GM12878 (cell line): Measurements from ENCODE around the gene SMCO1. TPM values are rescaled to one million over a fixed set of nuclear protein-coding genes. Genes with fewer than 3 reads are reported as not detected.

Source experiments
- ATAC-seq: fragments of 200-7000 bp; cut with Tn5 transposase; 3 replicates; pipeline ENCODE4 v1.9.1; 2020; ENCODE audit warnings: mild to moderate bottlenecking, moderate library complexity
- BruUV-seq: library from RNA; stranded (reverse); fragments of 400-500 nt; replicated peaks from 2 replicates; lab custom pipeline; 2021; lab: Mats Ljungman, UMichigan
- CTCF ChIA-PET: fragments of 300-600 bp; sonication (Branson Sonifier 250); formaldehyde crosslinking; extraction: SDS; loops from one replicate; lab custom pipeline; 2021; ENCODE audit warnings: inconsistent platforms; lab: Yijun Ruan, JAX
- POLR2A ChIA-PET: fragments of 350-600 bp; formaldehyde crosslinking; extraction: SDS; loops from one replicate; lab custom pipeline; 2021; ENCODE audit warnings: inconsistent platforms; lab: Charles Lee
- RAD21 ChIA-PET: fragments of 300-600 bp; sonication (Branson Sonifier 250); formaldehyde crosslinking; loops from one replicate; lab custom pipeline; 2023; ENCODE audit warnings: antibody characterized with exemption; ENCODE audit not compliant: unreplicated experiment; lab: Charles Lee
- SMC1A ChIA-PET: fragments of 300-600 bp; sonication (Branson Sonifier 250); formaldehyde crosslinking; loops from one replicate; lab custom pipeline; 2023; ENCODE audit not compliant: unreplicated experiment, uncharacterized antibody; lab: Charles Lee
- DNase-seq: peaks from one replicate; pipeline ENCODE4 v3.0.0-alpha.2; 2011; ENCODE audit warnings: low read depth, low spot score
- FAIRE-seq: peaks from 3 replicates; lab custom pipeline; 2011; peaks lifted over from hg19 to GRCh38; lab: Jason Lieb, UNC
- H2AFZ ChIP-seq: 2 replicates; pipeline ENCODE4 v1.6.0; 2011; ENCODE audit warnings: low read depth, low read length, control low read depth; ENCODE audit not compliant: control insufficient read depth
- H3K27ac ChIP-seq: 2 replicates; pipeline ENCODE4 v1.5.1; 2011; ENCODE audit warnings: control low read depth; ENCODE audit not compliant: control insufficient read depth, insufficient read depth
- H3K27me3 ChIP-seq, 2 experiments: replicated peaks in 1 of 2; 2 replicates each; pipeline versions ENCODE4 v1.6.0 to v1.6.1; 2011; ENCODE audit warnings: low read length in 1 of 2; ENCODE audit not compliant: control insufficient read depth in 2 of 2, insufficient read depth in 2 of 2
- H3K36me3 ChIP-seq, 2 experiments: 2 replicates each; pipeline ENCODE4 v1.5.1; 2011; ENCODE audit warnings: low read length in 1 of 2; ENCODE audit not compliant: control insufficient read depth in 2 of 2, insufficient read depth in 2 of 2
- H3K4me1 ChIP-seq: 2 replicates; pipeline ENCODE4 v1.6.1; 2011; ENCODE audit warnings: mild to moderate bottlenecking, low read length, moderate library complexity, mixed read lengths; ENCODE audit not compliant: control insufficient read depth, insufficient read depth
- H3K4me2 ChIP-seq: 2 replicates; pipeline ENCODE4 v1.6.0; 2011; ENCODE audit warnings: control low read depth; ENCODE audit not compliant: control insufficient read depth, insufficient read depth
- H3K4me3 ChIP-seq: fragments of 200-600 bp; sonication (generic); 2 replicates; pipeline ENCODE4 v1.5.1; 2016
- H3K79me2 ChIP-seq: 2 replicates; pipeline ENCODE4 v1.6.0; 2011; ENCODE audit warnings: low read length; ENCODE audit not compliant: control insufficient read depth, insufficient read depth
- H3K9ac ChIP-seq: 2 replicates; pipeline ENCODE4 v1.8.0; 2011; ENCODE audit warnings: low read length, control low read depth, mixed read lengths; ENCODE audit not compliant: control insufficient read depth, insufficient read depth
- H3K9me3 ChIP-seq: replicated peaks from 3 replicates; pipeline ENCODE4 v1.5.1; 2011; ENCODE audit warnings: mild to moderate bottlenecking, low read length; ENCODE audit not compliant: control insufficient read depth, insufficient read depth
- H4K20me1 ChIP-seq: 2 replicates; pipeline ENCODE4 v1.6.0; 2011; ENCODE audit not compliant: control insufficient read depth, insufficient read depth
- EP300 ChIP-seq, 2 experiments: fragments of 150-350 bp in 1 of 2; IDR thresholded peaks; 2 replicates each; pipeline ENCODE4 v1.6.1; 2011 to 2012; ENCODE audit warnings: low read depth in 2 of 2, low read length in 2 of 2, borderline replicate concordance in 1 of 2, improper control_type of control experiment in 1 of 2, inconsistent platforms in 1 of 2; ENCODE audit not compliant: control insufficient read depth in 1 of 2
- JUND ChIP-seq: IDR thresholded peaks from 2 replicates; pipeline ENCODE4 v1.6.1; 2012; ENCODE audit warnings: low read depth, mild to moderate bottlenecking, low read length, improper control_type of control experiment, moderate library complexity
- MLLT1 ChIP-seq: fragments of 450-650 bp; IDR thresholded peaks from 2 replicates; pipeline ENCODE4 v1.6.1; 2016; ENCODE audit warnings: mild to moderate bottlenecking
- NRF1 ChIP-seq: conservative IDR thresholded peaks from 2 replicates; pipeline ENCODE4 v1.6.1; 2011; ENCODE audit warnings: mild to moderate bottlenecking, low read depth, low read length, improper control_type of control experiment
- REST ChIP-seq: IDR thresholded peaks from 2 replicates; pipeline ENCODE4 v1.6.1; 2012; ENCODE audit warnings: mild to moderate bottlenecking, low read depth, low read length
- SKIL ChIP-seq: fragments of 450-650 bp; IDR thresholded peaks from 2 replicates; pipeline ENCODE4 v1.6.1; 2017; ENCODE audit warnings: mild to moderate bottlenecking, low read depth, inconsistent platforms; ENCODE audit not compliant: poor library complexity, severe bottlenecking
- SREBF2 ChIP-seq: IDR thresholded peaks from 2 replicates; pipeline ENCODE4 v1.6.1; 2012; ENCODE audit warnings: mild to moderate bottlenecking, low read length
- SUZ12 ChIP-seq: fragments of 200-600 bp; sonication (generic); IDR thresholded peaks from one replicate; pipeline ENCODE4 v1.6.1; 2018; ENCODE audit warnings: antibody characterized with exemption, mild to moderate bottlenecking; ENCODE audit not compliant: unreplicated experiment
- USF1 ChIP-seq: IDR thresholded peaks from 2 replicates; pipeline ENCODE4 v1.6.1; 2011; ENCODE audit warnings: borderline replicate concordance, low read depth, mild to moderate bottlenecking, moderate library complexity, mixed read lengths, low read length; ENCODE audit not compliant: insufficient read depth; ENCODE audit errors: extremely low read length
- ZNF622 ChIP-seq: fragments of 450-650 bp; IDR thresholded peaks from 2 replicates; pipeline ENCODE4 v1.6.1; 2017; ENCODE audit warnings: mild to moderate bottlenecking, inconsistent platforms
- WGBS: methylation state at CpG from one replicate; pipeline ENCODE4 v1.1.6; 2016; ENCODE audit warnings: low lambda C conversion rate; ENCODE audit not compliant: insufficient replicate concordance, insufficient coverage; ENCODE audit errors: missing lambda C conversion rate; 5-methylcytosine and 5-hydroxymethylcytosine counted together
- in situ Hi-C: fragments of 300-500 bp; cut with MboI; formaldehyde crosslinking; loops from 9 replicates; pipeline ENCODE4 v1.14.3; 2018; ENCODE audit warnings: mixed read lengths
- intact Hi-C: fragments of 100-400 bp; cut with micrococcal nuclease; formaldehyde crosslinking; loops from one replicate; pipeline ENCODE4 v1.14.2; 2022; ENCODE audit not compliant: unreplicated experiment
- polyA plus RNA-seq, 11 experiments: library from polyadenylated mRNA; depleted of rRNA in 4 of 11; unstranded in 6 of 11; stranded (reverse) in 5 of 11; fragments of >200 nt; fragmentation: Nextera tagmentation in 4 of 11; fragmentation: Illumina TruSeq in 1 of 11; extraction: Ambion mirVana in 4 of 11; extraction: Trizol in 1 of 11; gene quantifications; 1 replicate in 1 of 11; 2 replicates in 10 of 11; pipeline versions ENCODE4 v1.2.1 to v1.2.3, GENCODE V29; 2011 to 2016; ENCODE audit warnings: inconsistent platforms in 2 of 11, missing spikeins in 2 of 11, low read depth in 1 of 11
- total RNA-seq, 4 experiments: library from RNA; depleted of rRNA in 3 of 4; stranded (reverse); fragments of >200 nt in 3 of 4; fragmentation: Illumina TruSeq in 1 of 4; extraction: Trizol in 1 of 4; gene quantifications; 2 replicates each; pipeline versions ENCODE4 v1.2.1 to v1.2.3, GENCODE V29; 2013 to 2021

SMCO1 gene
- total and polyA plus RNA-seq, 10 of the 15 experiments (the other 5 are each of a cell fraction or from before 2014, with no cell fraction given), result 0.05 TPM; not detected in 9

GRCh38 chr3:196458063-196458462 is 57.1 kb downstream of the SMCO1 start:
- no peaks in the 10 kb centered on the region for H4K20me1 ChIP-seq
- peaks cover 4% of the 10 kb centered on the region for H3K4me1 ChIP-seq
- DNase-seq (no peak), FAIRE-seq (no peak), ATAC-seq (0 out of 3 replicates have a peak, but pooled peaks have one; percentile 22)
- H3K27me3 ChIP-seq, result no peaks in the 10 kb centered on the region
- no TSS peak for BruUV-seq
- H3K4me3 ChIP-seq, result no peak overlapping the region
- intact Hi-C loops (no loop called here), in situ Hi-C loops (no loop called here)
- H3K9me3 ChIP-seq, result no peaks in the 10 kb centered on the region; the same call in 2 of the 3 replicates
- RAD21 ChIA-PET, result interaction anchor here (0.8 to 6.8 kb wide), 2 partner anchors 17 to 176 kb away, joined by 4 to 60 read pairs; no protein-coding TSS in a partner anchor
- no peak overlapping the region for H2AFZ ChIP-seq
- no peak for TF ChIP-seq SUZ12
- TF ChIP-seq SKIL, result no peak
- no peak for TF ChIP-seq REST
- no peak for TF ChIP-seq NRF1
- no peak for TF ChIP-seq EP300 (IDR thresholded peaks at IDR 0.05; ENCODE audit: borderline replicate concordance in 1 of 2, control insufficient read depth in 1 of 2, low read depth in 2 of 2, low read length in 2 of 2)
- TF ChIP-seq SREBF2, result no peak
- no peak for TF ChIP-seq USF1
- TF ChIP-seq ZNF622, result no peak
- no peak for TF ChIP-seq JUND
- TF ChIP-seq MLLT1, result no peak
- WGBS, result 60% methylated on average over 4 of the region's 4 CpGs
- peak overlapping the region; percentile 47 for H3K27ac ChIP-seq
- CTCF ChIA-PET, result interaction anchor here (0.9 to 3.5 kb wide), 5 partner anchors 12 to 206 kb away, joined by 3 to 12 read pairs (median 3); no protein-coding TSS in a partner anchor
- SMC1A ChIA-PET, result interaction anchor here (0.8 to 6.8 kb wide), 9 partner anchors 8 to 92 kb away, joined by 3 to 59 read pairs (median 5); no protein-coding TSS in a partner anchor
- POLR2A ChIA-PET, result interaction anchor here (0.6 to 1.8 kb wide), 4 partner anchors 17 to 279 kb away, joined by 3 to 8 read pairs (median 4); no protein-coding TSS in a partner anchor
- H3K79me2 ChIP-seq, result no peaks in the 10 kb centered on the region
- no peak overlapping the region for H3K4me2 ChIP-seq
- no peaks in the 10 kb centered on the region for H3K36me3 ChIP-seq
- H3K9ac ChIP-seq, result no peak overlapping the region
